ENCODE results near the gene TSEN15. TPM values are rescaled to one million over a fixed set of nuclear protein-coding genes. Genes with fewer than 3 reads are reported as not detected.

TSEN15 gene
- total RNA-seq, 1 donor from 2014 or later, result 24.5 TPM

DNA sequence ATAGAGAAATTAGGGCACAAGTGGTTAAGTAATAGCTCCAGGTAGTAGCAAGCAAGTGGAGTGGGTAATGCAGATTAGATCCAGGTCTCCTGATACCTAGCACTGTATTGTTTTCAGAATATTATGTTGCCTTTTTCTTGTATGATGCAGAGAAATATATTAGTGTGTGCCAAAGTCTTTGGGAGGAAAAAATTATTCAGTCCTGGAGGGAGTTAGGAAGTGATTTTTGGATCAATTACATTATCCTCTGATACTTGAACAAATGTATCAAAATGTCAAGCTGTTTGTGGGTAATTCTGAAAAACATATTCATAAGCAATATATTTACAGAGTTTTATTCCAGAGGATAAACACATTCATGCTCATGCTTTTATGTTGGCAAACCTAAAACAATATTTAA lies 28.8 kb downstream of the TSEN15 start:
- Mint-ChIP-seq H3K4me3 (no peak overlapping the region), H3K4me1 (ENCODE audit: unreplicated experiment) (peaks cover 4% of the 10 kb centered on the region), H3K27ac (no peak overlapping the region), H3K9me3 (no peaks in the 10 kb centered on the region), H3K36me3 (peaks cover 6% of the 10 kb centered on the region), H3K27me3 (no peaks in the 10 kb centered on the region)
- no peak for DNase-seq (ENCODE audit: extremely low spot score, unreplicated experiment)
- TF ChIP-seq, protein P1, sequence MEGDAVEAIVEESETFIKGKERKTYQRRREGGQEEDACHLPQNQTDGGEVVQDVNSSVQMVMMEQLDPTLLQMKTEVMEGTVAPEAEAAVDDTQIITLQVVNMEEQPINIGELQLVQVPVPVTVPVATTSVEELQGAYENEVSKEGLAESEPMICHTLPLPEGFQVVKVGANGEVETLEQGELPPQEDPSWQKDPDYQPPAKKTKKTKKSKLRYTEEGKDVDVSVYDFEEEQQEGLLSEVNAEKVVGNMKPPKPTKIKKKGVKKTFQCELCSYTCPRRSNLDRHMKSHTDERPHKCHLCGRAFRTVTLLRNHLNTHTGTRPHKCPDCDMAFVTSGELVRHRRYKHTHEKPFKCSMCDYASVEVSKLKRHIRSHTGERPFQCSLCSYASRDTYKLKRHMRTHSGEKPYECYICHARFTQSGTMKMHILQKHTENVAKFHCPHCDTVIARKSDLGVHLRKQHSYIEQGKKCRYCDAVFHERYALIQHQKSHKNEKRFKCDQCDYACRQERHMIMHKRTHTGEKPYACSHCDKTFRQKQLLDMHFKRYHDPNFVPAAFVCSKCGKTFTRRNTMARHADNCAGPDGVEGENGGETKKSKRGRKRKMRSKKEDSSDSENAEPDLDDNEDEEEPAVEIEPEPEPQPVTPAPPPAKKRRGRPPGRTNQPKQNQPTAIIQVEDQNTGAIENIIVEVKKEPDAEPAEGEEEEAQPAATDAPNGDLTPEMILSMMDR (conservative IDR thresholded peaks at IDR 0.05), result no peak

DNA sequence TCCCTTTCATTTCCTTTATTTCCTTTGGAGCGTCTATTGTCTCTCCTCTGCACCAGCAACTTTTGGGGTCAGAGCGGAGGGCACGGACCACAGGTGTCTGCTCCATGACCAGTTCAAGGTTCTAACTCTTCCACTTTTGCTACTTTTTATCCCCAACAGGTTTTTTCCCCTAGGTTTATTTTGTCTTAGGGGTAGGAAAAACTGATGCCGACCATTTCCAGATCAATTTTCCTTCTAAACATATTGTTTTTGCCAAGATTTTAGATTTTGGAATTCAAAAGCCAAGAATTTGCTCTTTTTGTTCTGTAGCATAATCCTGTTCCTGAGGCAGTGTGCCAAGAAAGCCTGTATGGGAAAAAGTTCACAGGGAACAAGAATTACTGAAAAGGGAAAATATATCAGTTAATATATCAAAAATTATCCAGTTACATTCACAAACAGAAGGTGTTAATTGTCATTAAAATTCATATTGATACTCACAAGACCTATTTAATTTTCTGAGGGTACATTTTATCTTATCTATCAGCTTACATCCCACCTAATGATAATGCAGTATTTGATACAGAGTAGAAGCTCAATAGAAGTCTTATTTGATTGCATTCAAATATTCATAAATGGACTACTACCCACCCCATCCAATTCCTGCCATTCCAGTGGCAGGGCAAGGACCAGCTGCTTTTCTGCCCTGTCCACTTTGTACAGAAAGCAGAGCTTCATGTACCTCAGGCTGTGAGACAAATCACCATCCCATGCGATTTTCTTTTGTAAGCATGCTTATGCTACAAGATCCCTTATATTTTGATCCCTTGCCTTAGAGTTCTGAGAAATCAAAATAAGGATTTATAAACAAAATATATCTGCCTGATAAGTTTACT lies 31.2 kb downstream of the TSEN15 start:
- H3K36me3 Mint-ChIP-seq, result no peaks in the 10 kb centered on the region
- no peaks in the 10 kb centered on the region for H3K9me3 Mint-ChIP-seq
- H3K4me3 Mint-ChIP-seq, result no peak overlapping the region
- H3K4me1 Mint-ChIP-seq (ENCODE audit: unreplicated experiment), result peaks cover 4% of the 10 kb centered on the region
- no peak overlapping the region for H3K27ac Mint-ChIP-seq
- no peak for DNase-seq (ENCODE audit: extremely low spot score, unreplicated experiment)
- TF ChIP-seq, protein P1 (conservative IDR thresholded peaks at IDR 0.05), result no peak
- H3K27me3 Mint-ChIP-seq, result no peaks in the 10 kb centered on the region

DNA sequence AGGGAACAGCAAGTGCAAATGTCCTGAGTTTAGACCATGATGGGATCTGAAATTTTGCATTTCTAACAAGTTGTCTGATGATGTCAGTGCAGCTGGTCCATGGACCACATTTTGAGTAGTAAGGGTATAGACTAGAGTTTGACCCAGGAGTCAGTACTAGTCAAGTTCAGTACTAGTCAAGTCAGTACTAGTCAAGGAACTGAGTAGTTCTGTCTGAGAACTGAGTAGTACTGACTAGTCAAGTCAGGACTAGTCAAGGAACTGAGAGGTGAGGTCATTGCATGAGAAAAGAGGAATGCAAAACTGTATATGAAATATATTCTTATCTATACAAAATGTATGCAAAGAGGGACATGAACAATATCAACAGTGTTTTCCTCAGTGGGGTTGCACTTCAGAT lies 34.1 kb downstream of the TSEN15 start:
- H3K27me3 Mint-ChIP-seq, result no peaks in the 10 kb centered on the region
- no peak overlapping the region for H3K4me3 Mint-ChIP-seq
- TF ChIP-seq, protein P1 (conservative IDR thresholded peaks at IDR 0.05), result no peak
- H3K27ac Mint-ChIP-seq, result no peak overlapping the region
- no peaks in the 10 kb centered on the region for H3K36me3 Mint-ChIP-seq
- no peaks in the 10 kb centered on the region for H3K9me3 Mint-ChIP-seq
- DNase-seq (ENCODE audit: extremely low spot score, unreplicated experiment), result no peak
- no peaks in the 10 kb centered on the region for H3K4me1 Mint-ChIP-seq (ENCODE audit: unreplicated experiment)

DNA sequence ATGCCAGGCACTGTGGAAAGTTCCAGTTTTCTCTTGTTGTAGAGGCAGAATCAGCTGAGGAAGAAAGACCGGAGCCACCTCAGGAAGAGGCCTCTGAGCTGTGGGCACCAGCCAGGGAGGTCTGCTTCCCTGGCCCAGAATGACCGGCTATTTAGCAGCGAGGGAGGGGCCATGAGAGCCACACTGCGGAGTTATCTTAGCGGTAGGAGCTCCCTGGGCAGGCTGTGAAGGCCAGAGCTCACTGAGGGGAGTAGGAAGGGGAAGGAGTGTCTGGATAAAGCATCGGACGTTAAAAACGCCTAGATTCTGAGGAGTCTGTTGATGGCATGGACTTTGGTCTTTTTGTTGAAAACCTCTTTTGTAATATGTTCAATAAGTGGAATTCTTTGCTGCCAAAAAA lies 36.5 kb downstream of the TSEN15 start:
- Mint-ChIP-seq H3K4me3 (no peak overlapping the region), H3K27ac (no peak overlapping the region), H3K36me3 (no peaks in the 10 kb centered on the region), H3K4me1 (ENCODE audit: unreplicated experiment) (peaks cover 5% of the 10 kb centered on the region), H3K27me3 (no peaks in the 10 kb centered on the region), H3K9me3 (no peaks in the 10 kb centered on the region)
- TF ChIP-seq, protein P1 (conservative IDR thresholded peaks at IDR 0.05), result no peak
- no peak for DNase-seq (ENCODE audit: extremely low spot score, unreplicated experiment)

DNA sequence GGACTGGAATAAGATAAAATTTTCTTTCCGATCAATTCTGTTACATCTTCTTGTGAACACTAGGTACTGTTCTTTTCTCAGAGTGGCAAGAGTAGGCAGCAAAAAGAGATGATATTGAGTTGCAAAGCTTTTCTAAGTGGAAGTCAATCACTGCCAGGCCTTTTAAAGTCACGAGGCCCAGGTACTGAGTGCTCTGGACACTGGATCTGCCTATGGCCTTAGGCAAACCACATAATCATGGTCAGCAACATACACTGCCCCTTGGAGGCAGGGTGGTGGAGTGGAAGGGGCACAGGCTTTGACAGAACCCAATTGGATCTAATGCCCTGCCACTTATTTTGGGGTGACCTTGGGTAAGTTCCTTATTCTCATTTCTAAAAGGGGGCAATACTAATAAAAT lies 41.5 kb downstream of the TSEN15 start:
- Mint-ChIP-seq H3K4me1 (ENCODE audit: unreplicated experiment) (peaks cover 7% of the 10 kb centered on the region), H3K36me3 (peaks cover 4% of the 10 kb centered on the region), H3K27ac (no peak overlapping the region), H3K27me3 (no peaks in the 10 kb centered on the region), H3K9me3 (peaks cover 4% of the 10 kb centered on the region), H3K4me3 (no peak overlapping the region)
- DNase-seq (ENCODE audit: extremely low spot score, unreplicated experiment), result no peak
- TF ChIP-seq, protein P1 (conservative IDR thresholded peaks at IDR 0.05), result no peak

Data from type B pancreatic cell (in vitro differentiated cells).